Vagina (tissue), 2 donors: Measurements from ENCODE around the gene ARHGEF38.

ENCODE experiments used
- CTCF ChIP-seq, 3 experiments: fragments of 450-650 bp in 2 of 3; fragments of 200-600 bp in 1 of 3; sonication (generic) in 1 of 3; IDR thresholded peaks; one replicate each; pipeline ENCODE4 v1.5.1; 2017 to 2019; ENCODE audit warnings: antibody characterized with exemption in 3 of 3, mild to moderate bottlenecking in 2 of 3, moderate library complexity in 2 of 3
- POLR2A ChIP-seq, 2 donors: fragments of 450-650 bp; IDR thresholded peaks; one replicate each; pipeline ENCODE4 v1.6.1; 2017; ENCODE audit warnings: antibody characterized with exemption in 2 of 2, mild to moderate bottlenecking in 2 of 2, moderate library complexity in 2 of 2

- TF ChIP-seq CTCF (IDR thresholded peaks at IDR 0.05) (no peak), POLR2A (IDR thresholded peaks at IDR 0.05) (no peak)
These were observed 41.9 kb downstream of the ARHGEF38 start for GRCh38 chr4:105594099-105595010.
